Measurements from ENCODE around the gene ATF7.

GRCh38 chr12:53623548-53624385 lies 2.4 kb downstream of the ATF7 start:
- peak; percentile 32 for TF ChIP-seq POLR2A (IDR thresholded peaks at IDR 0.05)
- TF ChIP-seq, protein P1, sequence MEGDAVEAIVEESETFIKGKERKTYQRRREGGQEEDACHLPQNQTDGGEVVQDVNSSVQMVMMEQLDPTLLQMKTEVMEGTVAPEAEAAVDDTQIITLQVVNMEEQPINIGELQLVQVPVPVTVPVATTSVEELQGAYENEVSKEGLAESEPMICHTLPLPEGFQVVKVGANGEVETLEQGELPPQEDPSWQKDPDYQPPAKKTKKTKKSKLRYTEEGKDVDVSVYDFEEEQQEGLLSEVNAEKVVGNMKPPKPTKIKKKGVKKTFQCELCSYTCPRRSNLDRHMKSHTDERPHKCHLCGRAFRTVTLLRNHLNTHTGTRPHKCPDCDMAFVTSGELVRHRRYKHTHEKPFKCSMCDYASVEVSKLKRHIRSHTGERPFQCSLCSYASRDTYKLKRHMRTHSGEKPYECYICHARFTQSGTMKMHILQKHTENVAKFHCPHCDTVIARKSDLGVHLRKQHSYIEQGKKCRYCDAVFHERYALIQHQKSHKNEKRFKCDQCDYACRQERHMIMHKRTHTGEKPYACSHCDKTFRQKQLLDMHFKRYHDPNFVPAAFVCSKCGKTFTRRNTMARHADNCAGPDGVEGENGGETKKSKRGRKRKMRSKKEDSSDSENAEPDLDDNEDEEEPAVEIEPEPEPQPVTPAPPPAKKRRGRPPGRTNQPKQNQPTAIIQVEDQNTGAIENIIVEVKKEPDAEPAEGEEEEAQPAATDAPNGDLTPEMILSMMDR (IDR thresholded peaks at IDR 0.05), result peak in 1 of 4 experiments; percentile 10
- peak; percentile 59 for TF ChIP-seq POLR2AphosphoS5 (IDR thresholded peaks at IDR 0.05)
